Activated T-cell treated with anti-CD3 and anti-CD28 coated beads, Interleukin-2, amount 50 U/mL, for 4 hours (primary cell): ENCODE data around the gene PRKCQ. TPM values are rescaled to one million over a fixed set of nuclear protein-coding genes. Genes with fewer than 3 reads are reported as not detected.
A peak's percentile ranks its signal among the peaks of the same experiment; 100 is the strongest.

ENCODE experiments used
- ATAC-seq, 2 donors: fragments of 200-7000 bp; cut with Tn5 transposase; one replicate each; pipeline ENCODE4 v1.10.0; 2021
- DNase-seq: peaks from one replicate; pipeline ENCODE4 v3.0.0-alpha.2; 2020
- H3K27me3 Mint-ChIP-seq: one replicate; pipeline ENCODE4 v1.8.0; 2021; ENCODE audit warnings: low read depth, mixed read lengths
- H3K36me3 Mint-ChIP-seq: one replicate; pipeline ENCODE4 v1.8.0; 2022; ENCODE audit warnings: mixed read lengths; ENCODE audit not compliant: insufficient read depth
- H3K4me1 Mint-ChIP-seq: one replicate; pipeline ENCODE4 v1.8.0; 2021; ENCODE audit warnings: low read depth, mixed read lengths
- H3K4me3 Mint-ChIP-seq: one replicate; pipeline ENCODE4 v1.8.0; 2021; ENCODE audit warnings: mild to moderate bottlenecking, moderate library complexity, mixed read lengths
- H3K9me3 Mint-ChIP-seq: one replicate; pipeline ENCODE4 v1.8.0; 2021; ENCODE audit warnings: mixed read lengths
- total RNA-seq, 3 donors: library from RNA; stranded (reverse); gene quantifications; one replicate each; pipeline ENCODE4 v1.2.1, GENCODE V29; 2021

Gene PRKCQ
- total RNA-seq = 10 to 100 TPM; 21.4 to 26.2 (median 22.3) TPM

DNA sequence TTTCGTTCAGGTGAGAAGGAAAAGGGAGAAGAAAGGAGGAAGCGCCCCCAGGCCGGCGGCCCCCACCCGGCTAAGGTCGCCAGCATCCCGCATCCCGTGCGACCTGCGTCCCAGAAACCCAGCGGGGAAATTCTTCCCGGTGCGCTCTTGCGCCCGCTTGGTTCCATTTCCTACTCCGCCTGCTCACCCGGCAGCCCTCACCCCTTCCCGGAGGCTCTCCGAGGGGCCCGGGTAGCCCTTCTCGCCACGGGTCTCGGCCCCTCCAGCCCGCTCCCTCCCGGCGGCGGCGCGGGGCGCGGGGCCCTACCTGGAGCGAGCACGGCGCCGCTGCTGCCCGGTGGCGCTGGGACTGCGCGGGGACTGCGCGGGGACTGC lies at the start of gene PRKCQ:
Gene PRKCQ (minus strand): TSS at position 373 of the 375 bp plus-strand sequence. CDS start 65,141 bp downstream, outside the sequence.
- ATAC-seq = peak in 1 of 2 donors; percentile 21
- Mint-ChIP-seq H3K4me3 (peak within 1 kb of the TSS; percentile 95), H3K4me1 (peaks cover 64% of the 10 kb centered on the region), H3K36me3 (peaks cover 24% of the 10 kb centered on the region), H3K9me3 (no peaks in the 10 kb centered on the region), H3K27me3 (no peaks in the 10 kb centered on the region)
- no peak for DNase-seq

DNA sequence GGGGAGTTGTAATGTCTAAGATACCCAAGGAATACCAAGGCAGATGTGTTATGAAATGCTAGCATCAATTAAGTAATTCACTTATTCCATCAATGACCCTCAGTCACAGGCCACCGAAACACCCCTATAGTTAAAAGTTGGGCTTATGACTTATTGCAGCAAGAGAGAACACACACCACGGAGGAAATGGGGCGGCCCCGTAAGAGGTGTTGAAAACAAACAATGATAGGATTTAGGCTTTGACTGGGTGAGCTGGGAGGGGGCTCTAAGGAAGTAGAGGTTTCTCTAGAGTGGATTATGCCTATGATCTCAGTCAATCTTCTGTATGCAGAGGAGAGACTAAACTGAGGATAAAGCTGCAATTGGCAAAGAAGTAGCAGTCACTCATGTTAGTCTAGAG lies 45.4 kb upstream of the PRKCQ start:
- Mint-ChIP-seq H3K4me1 (peaks cover 20% of the 10 kb centered on the region), H3K4me3 (no peak overlapping the region), H3K36me3 (peaks cover 21% of the 10 kb centered on the region), H3K27me3 (no peaks in the 10 kb centered on the region), H3K9me3 (no peaks in the 10 kb centered on the region)
- ATAC-seq = peak in 1 of 2 donors; percentile 62
- DNase-seq = no peak

- no peaks in the 10 kb centered on the region for H3K27me3 Mint-ChIP-seq
- H3K9me3 Mint-ChIP-seq = no peaks in the 10 kb centered on the region
- H3K4me1 Mint-ChIP-seq = peaks cover 20% of the 10 kb centered on the region
- DNase-seq (no peak), ATAC-seq (no peak)
- H3K36me3 Mint-ChIP-seq = peaks cover 24% of the 10 kb centered on the region
- no peak overlapping the region for H3K4me3 Mint-ChIP-seq
These were observed 44.3 kb upstream of the PRKCQ start for GRCh38 chr10:6624392-6624791.

- Mint-ChIP-seq H3K36me3 (peaks cover 24% of the 10 kb centered on the region), H3K4me3 (no peak overlapping the region), H3K9me3 (no peaks in the 10 kb centered on the region), H3K27me3 (no peaks in the 10 kb centered on the region), H3K4me1 (peaks cover 21% of the 10 kb centered on the region)
- ATAC-seq = no peak
- no peak for DNase-seq
These were observed 42.8 kb upstream of the PRKCQ start for GRCh38 chr10:6622921-6623320.

- no peak for DNase-seq
- no peak overlapping the region for H3K4me3 Mint-ChIP-seq
- H3K27me3 Mint-ChIP-seq = no peaks in the 10 kb centered on the region
- no peaks in the 10 kb centered on the region for H3K9me3 Mint-ChIP-seq
- H3K4me1 Mint-ChIP-seq = peaks cover 27% of the 10 kb centered on the region
- ATAC-seq = peak; percentile 39 to 55
- H3K36me3 Mint-ChIP-seq = peaks cover 19% of the 10 kb centered on the region
These were observed 41.5 kb upstream of the PRKCQ start for GRCh38 chr10:6621536-6621935.

DNA sequence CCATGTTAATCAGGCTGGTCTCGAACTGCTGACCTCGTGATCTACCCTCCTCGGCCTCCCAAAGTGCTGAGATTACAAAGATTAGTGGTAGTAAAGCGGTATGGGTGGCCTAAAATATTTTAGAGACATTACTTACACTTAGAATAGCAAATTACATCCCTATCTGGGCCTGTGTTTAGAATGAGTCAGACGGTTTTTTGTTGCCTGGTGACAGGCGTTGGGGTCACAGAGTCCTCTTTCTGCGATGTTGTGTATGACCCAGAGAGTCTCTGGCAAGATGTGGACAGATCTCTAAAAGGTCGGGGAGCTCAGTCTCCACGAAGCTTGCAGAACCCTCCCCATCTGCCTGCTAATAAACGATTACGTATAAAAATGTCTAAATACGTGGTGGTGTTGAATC lies 39.6 kb upstream of the PRKCQ start:
- H3K9me3 Mint-ChIP-seq = no peaks in the 10 kb centered on the region
- no peaks in the 10 kb centered on the region for H3K27me3 Mint-ChIP-seq
- ATAC-seq (no peak), DNase-seq (no peak)
- H3K4me3 Mint-ChIP-seq = no peak overlapping the region
- H3K4me1 Mint-ChIP-seq = peaks cover 29% of the 10 kb centered on the region
- peaks cover 27% of the 10 kb centered on the region for H3K36me3 Mint-ChIP-seq

DNA sequence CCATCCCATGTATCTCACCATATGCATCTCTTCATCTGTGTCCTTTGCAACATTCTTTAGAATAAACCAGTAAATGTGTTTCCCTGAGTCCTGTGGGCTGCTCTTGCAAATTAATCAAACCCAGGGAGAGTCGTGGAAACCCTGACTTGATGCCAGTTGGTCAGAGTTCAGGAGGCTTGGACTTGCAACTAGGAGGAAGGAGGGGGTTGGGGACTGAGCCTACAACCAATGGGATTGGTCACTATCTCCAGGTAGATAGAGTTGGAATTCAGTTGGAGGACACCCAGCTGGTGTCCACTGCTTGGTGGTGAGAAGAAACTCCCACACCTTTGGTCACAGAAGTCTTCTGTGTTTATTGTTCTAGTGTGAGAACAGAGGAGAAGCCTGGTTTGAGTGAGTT lies 38.3 kb upstream of the PRKCQ start:
- DNase-seq = no peak
- ATAC-seq = no peak
- Mint-ChIP-seq H3K36me3 (peaks cover 21% of the 10 kb centered on the region), H3K4me1 (peaks cover 34% of the 10 kb centered on the region), H3K4me3 (no peak overlapping the region), H3K9me3 (peaks cover 5% of the 10 kb centered on the region), H3K27me3 (no peaks in the 10 kb centered on the region)

GRCh38 chr10:6617309-6618076 lies 37.4 kb upstream of the PRKCQ start:
- Mint-ChIP-seq H3K4me3 (no peak overlapping the region), H3K36me3 (peaks cover 21% of the 10 kb centered on the region), H3K27me3 (no peaks in the 10 kb centered on the region), H3K9me3 (peaks cover 9% of the 10 kb centered on the region), H3K4me1 (peaks cover 42% of the 10 kb centered on the region)
- no peak for DNase-seq
- peak; percentile 55 to 57 for ATAC-seq

DNA sequence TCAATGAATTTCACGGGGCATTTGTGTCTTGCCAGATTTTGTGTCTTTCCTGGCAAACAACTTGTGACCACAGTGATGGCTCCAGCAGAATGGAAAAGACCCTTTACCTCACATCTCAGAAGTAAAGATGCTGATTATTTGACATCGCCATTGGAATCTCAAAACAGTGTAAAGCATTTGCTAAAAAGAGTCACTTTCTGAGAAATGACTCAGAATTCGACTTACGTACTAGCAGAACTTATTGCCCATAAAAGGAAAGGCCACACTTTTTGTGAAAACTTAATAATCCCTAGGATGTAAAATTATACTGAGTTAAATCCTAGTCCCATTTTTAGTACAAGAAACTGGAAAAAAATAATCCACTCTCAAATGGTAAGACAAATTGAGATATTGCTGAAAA lies 35.9 kb upstream of the PRKCQ start:
- no peak for ATAC-seq
- Mint-ChIP-seq H3K4me1 (peaks cover 52% of the 10 kb centered on the region), H3K9me3 (peaks cover 9% of the 10 kb centered on the region), H3K27me3 (no peaks in the 10 kb centered on the region), H3K36me3 (peaks cover 19% of the 10 kb centered on the region), H3K4me3 (no peak overlapping the region)
- DNase-seq = no peak

DNA sequence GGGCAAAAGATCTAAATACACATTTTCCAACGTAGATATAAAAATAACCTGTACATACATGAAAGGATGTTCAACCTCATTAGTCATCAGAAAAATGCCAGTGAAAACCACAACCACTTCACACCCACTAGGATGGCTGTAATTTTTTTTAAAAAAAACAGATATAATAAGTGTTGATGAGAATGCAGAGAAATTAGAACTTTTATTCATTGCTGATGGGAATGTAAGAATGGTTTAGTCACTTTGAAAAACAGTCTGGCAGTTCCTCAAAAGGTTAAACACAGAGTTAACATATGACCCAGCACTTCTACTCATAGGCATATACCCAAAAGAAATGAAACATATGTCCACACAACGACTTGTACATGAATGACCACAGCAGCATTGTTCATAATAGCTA lies 32.3 kb upstream of the PRKCQ start:
- Mint-ChIP-seq H3K9me3 (peaks cover 19% of the 10 kb centered on the region), H3K36me3 (peaks cover 39% of the 10 kb centered on the region), H3K27me3 (no peaks in the 10 kb centered on the region), H3K4me3 (no peak overlapping the region), H3K4me1 (peaks cover 70% of the 10 kb centered on the region)
- DNase-seq = no peak
- ATAC-seq = peak; percentile 62 to 74

- no peak for DNase-seq
- Mint-ChIP-seq H3K4me1 (peaks cover 74% of the 10 kb centered on the region), H3K4me3 (no peak overlapping the region), H3K27me3 (no peaks in the 10 kb centered on the region), H3K9me3 (peaks cover 19% of the 10 kb centered on the region), H3K36me3 (peaks cover 41% of the 10 kb centered on the region)
- ATAC-seq = no peak
These were observed 30.6 kb upstream of the PRKCQ start for GRCh38 chr10:6610647-6611046.

GRCh38 chr10:6609625-6610024 lies 29.5 kb upstream of the PRKCQ start:
- Mint-ChIP-seq H3K4me1 (peaks cover 75% of the 10 kb centered on the region), H3K36me3 (peaks cover 44% of the 10 kb centered on the region), H3K27me3 (no peaks in the 10 kb centered on the region), H3K9me3 (peaks cover 19% of the 10 kb centered on the region), H3K4me3 (no peak overlapping the region)
- DNase-seq = no peak
- no peak for ATAC-seq

DNA sequence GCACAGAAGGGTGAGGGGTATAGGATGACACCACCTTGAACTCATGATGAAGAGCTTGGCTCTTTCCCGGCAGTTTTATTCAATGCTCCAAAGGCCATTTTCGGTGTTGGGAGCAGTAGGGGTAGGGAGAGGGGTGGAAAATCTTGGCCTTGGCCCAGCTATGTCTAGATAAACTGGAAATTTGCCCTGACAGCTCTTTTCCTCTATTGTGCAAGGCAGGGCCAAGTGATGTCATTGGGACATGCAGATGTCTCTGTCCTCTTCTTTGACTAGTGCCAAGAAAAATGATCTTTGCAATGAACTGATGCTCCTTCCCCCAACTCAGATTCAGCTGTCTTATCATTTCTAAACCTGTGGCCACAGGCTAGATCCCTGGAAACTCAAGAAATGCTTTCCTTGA lies 27.7 kb upstream of the PRKCQ start:
- ATAC-seq (no peak), DNase-seq (no peak)
- Mint-ChIP-seq H3K36me3 (peaks cover 40% of the 10 kb centered on the region), H3K4me3 (no peak overlapping the region), H3K27me3 (no peaks in the 10 kb centered on the region), H3K9me3 (peaks cover 10% of the 10 kb centered on the region), H3K4me1 (peaks cover 65% of the 10 kb centered on the region)

DNA sequence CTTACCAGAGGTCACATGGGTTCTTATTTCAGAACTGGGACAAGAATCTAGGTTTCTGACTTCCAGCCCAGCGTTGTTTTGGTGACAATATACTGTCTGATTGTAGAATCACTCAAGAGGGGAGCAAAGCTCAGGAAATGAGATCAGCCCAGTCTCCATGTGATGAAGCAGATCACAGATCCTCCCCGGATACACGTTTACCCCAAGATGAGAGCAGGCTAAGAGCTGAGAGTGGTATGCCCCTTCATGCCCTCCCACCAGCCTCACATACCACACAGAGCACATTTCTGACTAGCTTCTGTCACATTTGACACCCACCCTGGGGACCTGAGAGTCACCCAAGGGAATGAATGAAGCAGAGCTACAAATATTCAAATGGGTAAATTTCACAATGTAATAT lies 27.1 kb upstream of the PRKCQ start:
- Mint-ChIP-seq H3K4me1 (peaks cover 65% of the 10 kb centered on the region), H3K4me3 (peak overlapping the region; percentile 58), H3K36me3 (peaks cover 41% of the 10 kb centered on the region), H3K27me3 (no peaks in the 10 kb centered on the region), H3K9me3 (peaks cover 10% of the 10 kb centered on the region)
- DNase-seq = no peak
- ATAC-seq = peak; percentile 97 to 100
